DMS 273 (cell line): ENCODE data around the gene MEAF6.

Experiments
- DNase-seq: peaks from one replicate; lab custom pipeline; 2025; ENCODE audit not compliant: unreplicated experiment; lab: John Stamatoyannopoulos, UW

Gene MEAF6

GRCh38 chr1:37446874-37447273, 67.7 kb downstream of the MEAF6 start:
- no peak for DNase-seq

DNA sequence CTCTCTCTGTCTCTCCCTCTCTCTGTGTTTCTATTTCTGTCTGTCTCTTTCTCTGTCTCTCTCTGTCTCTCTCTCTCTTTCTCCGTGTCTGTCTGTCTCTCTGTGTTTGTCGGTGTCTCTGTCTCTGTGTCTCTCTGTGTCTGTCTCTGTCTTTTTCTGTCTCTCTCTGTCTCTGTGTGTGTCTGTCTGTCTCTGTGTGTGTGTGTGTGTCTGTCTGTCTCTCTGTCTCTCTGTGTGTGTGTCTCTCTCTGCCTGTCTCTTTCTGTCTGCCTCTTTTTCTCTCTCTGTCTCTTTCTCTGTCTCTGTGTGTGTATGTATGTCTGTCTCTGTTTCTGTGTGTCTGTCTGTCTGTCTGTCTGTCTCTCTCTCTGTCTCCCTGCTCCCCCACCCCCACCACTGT, 71.9 kb downstream of the MEAF6 start:
- DNase-seq, result no peak
